GM19468 (cell line): ENCODE results near the gene SLC17A2.

ENCODE experiments used
- ATAC-seq: cut with Tn5 transposase; IDR thresholded peaks from one replicate; pipeline ENCODE4 v1.9.1; 2021; ENCODE audit warnings: mild to moderate bottlenecking, moderate library complexity, moderate number of reproducible peaks; ENCODE audit not compliant: unreplicated experiment; ENCODE audit errors: extremely low read depth

SLC17A2 gene

DNA sequence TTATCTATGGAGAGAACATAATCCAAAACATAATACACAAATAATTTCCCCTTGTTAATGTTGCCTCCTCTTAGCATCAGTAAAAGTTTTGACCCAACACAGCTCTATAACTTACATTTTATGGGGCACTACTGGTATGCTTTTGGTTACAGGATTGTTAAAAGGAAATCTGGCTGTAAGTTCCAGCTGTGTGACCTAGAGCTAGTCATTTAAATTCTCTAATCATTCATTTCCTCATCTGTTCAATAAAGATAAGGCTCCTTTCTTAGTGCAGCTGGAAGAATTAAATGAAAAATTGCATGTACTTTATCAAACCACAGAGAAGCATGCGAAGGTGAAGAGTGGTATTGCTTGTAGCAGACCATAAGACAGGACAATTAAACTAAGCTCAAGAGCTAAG, 4.6 kb downstream of the SLC17A2 start:
- ATAC-seq: no peak

DNA sequence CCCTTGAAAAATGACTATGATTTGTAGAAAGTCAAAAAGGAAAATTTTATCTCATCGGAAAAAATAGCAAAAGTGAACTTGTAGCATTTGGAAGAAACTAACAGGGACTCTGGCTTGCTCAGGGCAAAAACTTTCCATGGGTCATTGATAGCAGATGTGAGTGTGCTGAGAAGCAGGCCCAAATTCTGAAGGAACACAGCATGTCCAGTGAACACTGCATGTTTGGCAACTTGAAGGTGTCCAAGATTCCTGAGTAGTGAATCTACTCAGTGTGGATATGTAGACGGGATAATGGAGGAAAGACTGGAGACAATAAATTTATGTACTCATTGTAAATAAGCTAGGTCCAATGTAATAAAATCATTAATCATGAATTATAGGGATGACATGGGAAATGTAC, 8.2 kb downstream of the SLC17A2 start:
- no peak for ATAC-seq

DNA sequence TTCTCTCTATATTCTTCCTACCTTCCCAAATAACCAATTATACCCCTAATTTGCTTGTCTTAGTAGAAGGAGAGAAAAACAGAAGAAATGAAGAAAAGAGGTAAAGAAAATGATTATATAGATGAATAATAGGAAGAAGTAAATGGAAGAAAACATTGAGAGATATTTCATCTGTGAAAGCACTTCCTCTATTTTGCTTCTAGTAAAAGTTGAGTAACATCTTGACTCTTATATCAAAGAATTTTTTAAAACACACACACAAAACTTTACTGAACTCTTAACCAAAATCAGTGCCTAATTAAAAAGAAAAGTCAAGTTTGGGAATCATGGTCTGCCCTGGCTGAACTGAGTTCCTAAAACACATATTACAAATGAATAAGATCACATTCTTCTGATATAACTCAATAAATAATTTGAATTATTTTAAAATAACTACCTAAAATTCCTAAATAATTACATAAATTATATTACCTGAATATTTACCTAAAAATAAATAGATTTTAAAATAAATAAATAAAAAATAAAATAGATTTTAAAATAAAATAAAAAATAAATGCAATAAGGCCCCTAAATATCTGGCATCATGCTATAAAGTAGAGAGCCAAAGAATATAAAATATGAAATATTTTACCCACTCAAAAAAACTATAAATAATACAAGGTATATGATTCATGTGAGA, 8.8 kb downstream of the SLC17A2 start:
- ATAC-seq: no peak

DNA sequence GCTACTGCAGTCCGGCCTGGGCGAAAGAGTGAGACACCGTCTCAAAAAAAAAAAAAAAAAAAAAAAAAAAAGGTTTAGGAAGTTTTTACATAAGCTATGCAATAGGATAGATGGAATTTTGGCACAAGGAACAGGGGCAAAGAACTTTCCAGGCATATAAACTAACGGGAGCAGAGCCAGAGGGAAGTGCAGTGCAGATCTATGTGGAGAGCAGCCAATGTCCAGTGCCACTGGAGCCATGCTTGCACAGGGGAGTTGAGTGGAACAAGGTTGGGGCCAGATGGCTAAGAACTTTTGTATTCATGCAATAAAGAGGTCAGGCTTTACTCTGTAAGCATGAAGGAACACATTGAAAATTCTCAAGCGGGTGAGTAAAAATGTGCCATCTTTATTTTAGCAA, 10.8 kb downstream of the SLC17A2 start:
- no peak for ATAC-seq

DNA sequence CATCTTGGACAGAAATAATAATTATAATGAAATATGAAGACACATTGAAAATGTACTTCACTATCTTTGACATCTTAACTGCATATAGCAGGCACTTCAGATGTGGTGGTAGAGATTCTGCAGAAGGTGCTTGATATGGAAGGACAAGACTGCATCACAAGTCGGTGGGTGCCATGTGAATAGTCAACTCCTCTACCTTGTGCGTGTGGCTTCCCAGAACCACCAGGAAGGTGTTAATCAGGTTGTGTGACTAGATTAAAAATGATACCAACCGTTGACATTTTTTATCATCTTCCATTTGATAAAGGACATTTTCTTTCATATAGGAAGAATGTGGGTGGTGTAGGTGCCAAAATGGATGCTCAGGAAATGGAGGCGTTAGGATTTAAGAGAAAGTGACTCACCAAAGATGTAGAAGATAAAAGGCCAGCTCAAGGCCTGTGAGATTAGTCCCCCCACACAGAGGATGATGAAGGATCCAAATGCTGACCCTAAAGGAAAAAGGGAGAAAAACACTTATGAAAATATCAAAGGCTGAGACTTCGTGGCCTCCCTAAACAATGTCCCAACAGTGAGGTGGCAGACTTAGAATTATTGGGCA, 12.3 kb downstream of the SLC17A2 start:
- ATAC-seq: no peak

DNA sequence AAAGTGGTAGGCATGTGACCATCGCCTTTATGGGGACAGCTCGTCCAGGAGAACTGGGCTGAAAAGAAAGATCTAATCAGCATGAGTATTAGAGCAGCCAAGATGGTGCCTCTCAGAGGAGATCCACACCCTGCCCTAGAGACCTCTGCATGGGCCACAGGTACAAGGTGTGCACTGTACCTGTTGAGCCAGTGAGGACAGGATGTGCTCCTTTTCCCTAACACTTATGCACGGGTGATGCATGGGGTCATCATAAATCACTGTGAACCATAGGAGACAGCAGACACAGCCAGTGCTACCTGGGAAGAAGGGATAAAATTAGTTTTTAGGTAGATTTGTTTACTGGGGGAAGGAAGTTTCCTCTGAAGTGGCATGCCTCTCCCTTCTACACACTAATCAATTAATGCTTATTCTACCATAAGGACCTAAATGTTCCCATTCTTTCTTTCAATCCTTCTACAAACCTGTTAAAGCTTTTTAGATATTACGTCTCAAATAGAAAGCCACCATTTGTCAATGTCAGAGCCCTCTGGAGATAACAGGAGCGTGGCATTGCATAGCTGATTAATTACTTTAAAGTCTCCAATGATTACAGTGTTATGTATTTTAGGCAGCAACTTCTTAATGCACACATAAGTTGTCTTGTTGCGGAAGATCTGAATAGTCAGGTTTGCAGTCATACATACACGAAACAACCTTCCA, 13.6 kb downstream of the SLC17A2 start:
- no peak for ATAC-seq

DNA sequence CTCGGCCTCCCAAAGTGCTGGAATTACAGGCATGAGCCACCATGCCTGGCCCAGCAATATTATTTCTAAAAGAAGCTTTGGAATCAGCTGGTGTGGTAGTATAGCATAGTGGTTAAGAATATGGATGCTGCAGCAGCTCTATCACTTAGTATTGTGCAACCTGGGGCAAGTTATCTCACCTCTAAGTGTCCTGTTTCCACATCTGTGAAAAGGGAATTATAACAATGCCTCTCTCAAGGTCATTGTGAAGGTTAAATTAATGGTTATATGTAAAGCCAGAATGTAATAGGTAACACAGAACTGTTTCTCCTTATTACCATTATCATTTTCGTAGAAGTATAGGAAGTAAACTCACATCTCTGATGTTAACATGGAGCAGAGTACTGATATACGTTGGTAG, 14.2 kb downstream of the SLC17A2 start:
- ATAC-seq: no peak

DNA sequence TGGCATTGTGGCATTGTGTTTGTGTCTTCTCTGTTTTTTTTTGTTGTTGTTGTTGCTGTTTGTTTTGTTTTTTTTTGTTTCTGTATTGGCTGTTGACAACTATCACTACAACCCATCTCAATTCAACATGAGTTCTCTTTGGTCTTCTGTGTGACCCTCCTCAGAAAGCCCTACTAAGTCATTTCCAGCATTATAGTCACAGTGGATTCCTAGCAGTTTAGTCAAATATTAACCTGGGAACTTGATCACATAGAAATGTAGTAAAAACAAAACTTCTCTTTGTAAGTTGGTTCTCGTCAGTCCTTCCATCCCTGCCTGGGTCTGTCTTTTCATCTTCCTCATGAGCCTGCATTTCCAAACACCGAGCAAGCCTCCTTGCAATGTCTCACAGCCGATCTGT, 16.8 kb downstream of the SLC17A2 start:
- ATAC-seq: no peak

DNA sequence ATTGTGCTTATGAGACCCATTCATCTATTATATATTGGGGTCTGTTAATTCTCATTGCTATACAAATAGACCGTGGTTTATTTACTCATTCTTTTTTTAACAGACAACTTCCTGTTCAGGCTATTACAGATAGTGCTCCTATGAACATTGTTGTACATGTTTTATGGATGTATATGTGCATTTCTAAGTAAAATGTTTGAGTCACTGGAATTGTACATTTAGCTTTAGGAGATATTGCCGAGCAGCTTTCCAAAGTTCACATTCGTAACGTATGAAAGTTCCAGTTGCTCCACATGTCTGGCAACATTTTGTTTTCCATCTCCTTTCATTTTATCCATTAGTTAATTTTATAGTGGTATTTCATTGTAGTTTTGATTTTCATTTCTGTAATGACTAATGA, 19.1 kb downstream of the SLC17A2 start:
- ATAC-seq: no peak

DNA sequence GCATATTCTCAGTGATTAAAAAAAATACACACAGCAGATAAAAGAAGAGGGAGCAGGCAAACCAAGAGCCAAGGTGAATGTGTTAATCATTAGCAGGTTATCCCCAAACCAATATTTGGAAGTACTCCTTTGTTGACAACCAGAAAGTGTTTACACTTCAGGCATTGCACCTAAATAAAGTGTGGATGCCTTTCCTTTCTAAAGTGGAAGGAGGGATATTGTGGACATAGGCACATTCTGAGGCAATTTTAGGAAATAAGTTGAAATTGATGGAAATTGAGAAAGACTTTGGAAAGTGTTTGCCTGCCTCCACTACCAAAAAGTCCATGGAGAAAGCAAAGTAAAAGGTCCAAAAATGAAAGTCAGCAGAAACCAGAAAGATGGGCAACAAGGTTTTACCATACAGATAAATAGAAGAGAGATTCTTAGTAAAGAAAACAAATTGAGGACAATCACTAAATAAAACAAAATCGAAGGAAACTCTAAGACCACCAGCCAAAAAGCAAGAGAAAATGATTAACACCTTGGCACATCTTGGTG, 22.9 kb downstream of the SLC17A2 start:
- no peak for ATAC-seq

DNA sequence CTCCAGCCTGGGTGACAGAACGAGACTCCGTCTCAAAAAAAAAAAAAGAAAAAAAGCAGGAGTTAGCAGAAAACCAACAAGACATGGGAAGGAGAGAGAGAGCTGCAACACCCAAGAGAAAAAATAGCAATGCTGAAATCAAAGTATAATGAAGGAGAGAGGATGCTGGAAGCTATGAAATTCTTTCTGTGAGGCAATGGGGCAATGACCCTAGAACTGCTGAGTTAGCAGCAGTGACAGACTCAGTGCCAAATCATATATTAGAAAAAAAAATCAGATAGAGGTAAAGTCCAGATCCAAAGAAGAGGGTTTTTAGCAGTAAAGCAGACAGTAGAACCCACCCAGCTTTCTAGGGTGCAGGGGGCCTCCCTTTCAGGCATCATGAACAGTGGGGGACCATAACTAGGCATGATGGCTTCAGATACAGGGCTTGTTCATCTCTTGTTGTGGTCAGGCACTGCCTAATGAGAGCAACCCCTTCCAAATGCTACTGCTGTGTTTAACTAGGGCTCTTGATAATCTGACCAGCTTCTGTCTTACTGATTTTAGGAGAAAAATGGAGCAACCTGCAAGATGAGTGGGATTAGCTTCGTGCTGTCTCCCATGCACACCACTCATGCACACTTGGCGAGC, 26.9 kb downstream of the SLC17A2 start:
- ATAC-seq: no peak

DNA sequence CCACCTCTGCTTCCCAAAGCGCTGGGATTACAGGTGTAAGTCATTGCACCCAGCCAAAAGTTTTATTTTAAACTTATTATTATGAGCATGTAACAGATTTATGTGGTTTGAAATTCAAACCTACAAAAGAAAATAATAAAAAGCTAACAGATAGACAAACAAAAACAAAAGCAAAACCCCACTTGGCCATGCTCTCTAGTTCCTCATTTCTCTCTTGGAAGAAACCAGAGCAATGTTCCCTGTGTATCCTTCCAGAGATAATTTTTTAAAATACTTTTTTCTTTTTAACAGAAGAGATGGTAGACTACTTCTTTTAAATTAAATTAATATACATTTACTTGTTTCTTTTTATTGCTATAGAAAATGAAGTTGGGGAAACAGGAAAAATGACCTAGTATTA, 28.4 kb downstream of the SLC17A2 start:
- no peak for ATAC-seq

DNA sequence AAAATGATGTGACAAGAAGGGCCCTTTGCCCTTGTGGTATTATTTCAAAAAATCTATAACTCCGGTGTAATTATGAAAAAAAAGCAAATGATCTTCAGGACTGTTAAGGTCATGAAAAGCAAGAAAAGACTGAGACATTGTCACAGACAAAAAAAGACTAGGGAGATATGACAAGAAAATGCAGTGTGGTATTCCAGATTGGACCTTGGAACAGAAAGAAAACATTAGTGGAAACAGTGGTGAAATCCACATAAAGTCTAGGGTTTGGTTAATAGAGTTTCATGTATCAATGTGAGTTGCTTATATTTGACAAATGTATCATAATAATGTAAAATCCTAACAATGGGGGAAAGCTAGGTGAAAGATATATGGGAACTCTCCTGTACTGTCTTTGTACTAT, 29.6 kb downstream of the SLC17A2 start:
- ATAC-seq: no peak

DNA sequence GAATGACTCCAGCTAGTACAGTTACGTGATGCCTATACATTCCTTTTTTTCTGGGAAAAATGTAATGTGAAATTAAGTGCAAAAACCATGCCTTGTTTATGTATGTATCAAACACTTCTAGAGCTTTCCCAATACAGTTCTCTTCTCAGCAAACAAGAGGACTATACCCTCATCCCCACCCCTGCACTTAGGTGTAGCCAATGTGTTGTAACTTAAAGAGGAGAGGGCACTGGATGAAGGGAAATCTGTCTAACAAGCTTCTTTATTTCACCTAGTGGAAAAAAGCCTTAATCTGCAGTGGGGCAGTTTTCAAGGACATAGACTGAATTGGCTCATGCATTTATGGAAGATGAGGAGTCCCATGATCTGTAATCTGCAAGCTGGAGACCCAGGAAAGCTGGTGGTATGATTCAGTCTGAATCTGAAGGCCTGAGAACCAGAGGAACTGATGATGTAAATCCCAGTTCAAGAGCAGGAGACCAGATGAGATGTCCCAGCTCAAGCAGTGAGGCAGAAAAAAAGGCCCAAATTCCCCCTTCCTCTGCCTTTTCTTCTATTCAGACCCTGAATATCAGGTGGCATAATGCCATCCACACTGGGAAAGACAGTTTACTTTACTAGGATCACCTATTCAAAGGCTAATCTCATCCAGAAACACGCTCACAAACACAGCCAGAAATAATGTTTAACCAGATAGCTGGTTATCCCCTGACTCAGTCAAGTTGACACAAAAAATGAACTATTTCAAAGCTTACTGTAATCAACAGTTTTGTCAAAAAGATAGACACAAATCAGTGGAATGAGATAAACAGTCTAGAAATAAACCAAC, 30.7 kb downstream of the SLC17A2 start:
- no peak for ATAC-seq

DNA sequence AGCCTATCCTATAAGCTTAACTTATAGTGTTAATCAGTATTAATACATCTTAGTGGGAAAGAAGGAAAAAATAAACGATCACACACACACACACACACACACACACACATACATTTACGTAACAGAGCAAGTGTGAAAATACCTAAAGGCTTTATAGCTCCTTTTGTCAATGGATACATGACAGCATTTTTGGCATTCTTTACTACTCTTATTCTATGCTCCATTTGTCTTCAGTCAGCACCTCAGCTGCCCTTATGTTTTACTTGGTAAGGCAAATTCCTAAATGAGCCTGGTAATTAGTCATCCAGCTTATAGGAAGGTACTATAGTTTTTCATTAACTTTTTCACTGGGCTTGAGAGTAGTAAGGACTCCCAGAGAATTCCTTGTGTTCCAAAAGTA, 31.4 kb downstream of the SLC17A2 start:
- ATAC-seq: no peak

DNA sequence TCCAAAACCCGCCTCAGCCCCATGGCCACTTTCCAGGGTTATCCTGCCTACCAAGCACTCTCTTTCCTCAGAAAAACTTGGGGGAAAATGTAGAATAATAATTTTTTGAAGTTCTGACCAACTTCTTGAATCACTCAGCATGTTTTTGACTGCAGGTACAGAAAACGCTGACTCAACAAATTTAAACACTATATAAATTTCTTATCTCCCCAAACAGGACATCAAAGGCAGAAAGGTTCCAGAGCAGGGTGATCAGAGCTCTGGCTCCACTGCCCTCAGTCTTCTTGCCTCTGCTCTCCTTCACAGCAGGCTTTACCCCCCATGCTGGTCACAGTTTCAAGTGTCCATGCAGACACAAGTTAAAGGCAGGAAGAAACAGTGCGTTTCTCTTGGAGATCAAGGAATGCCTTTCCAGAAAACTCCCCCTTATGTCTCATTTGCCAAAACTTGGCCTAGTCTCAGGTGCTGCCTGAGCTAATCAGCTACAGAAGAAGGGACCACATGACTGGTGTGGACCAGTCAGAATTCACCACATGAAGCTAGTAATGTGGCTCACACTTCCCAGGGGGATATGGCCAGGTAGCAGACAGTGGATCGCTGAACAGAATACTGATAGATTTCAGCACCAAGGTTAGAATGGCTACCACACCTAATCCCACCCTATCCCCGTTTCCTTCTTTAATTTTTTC, 32.1 kb downstream of the SLC17A2 start:
- ATAC-seq: no peak

DNA sequence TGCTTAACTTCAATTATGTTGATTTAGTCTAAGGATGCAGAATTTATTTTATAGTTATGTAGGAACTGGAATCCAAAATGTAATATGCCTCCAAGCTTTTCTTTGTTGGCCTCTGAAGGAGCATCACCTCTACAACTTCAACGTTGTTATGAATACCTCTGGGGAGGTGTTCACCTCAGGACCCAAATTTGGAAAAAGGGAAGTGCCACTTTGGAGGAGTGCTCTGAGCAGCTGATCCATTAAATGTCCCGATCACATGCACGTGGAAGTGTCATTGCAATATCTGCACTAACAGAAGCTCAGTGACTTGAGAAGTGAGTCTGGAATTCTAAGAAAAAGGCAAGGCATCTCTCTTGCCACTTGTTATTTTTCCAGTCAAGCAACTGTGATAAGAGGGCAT, 34.2 kb downstream of the SLC17A2 start:
- no peak for ATAC-seq

DNA sequence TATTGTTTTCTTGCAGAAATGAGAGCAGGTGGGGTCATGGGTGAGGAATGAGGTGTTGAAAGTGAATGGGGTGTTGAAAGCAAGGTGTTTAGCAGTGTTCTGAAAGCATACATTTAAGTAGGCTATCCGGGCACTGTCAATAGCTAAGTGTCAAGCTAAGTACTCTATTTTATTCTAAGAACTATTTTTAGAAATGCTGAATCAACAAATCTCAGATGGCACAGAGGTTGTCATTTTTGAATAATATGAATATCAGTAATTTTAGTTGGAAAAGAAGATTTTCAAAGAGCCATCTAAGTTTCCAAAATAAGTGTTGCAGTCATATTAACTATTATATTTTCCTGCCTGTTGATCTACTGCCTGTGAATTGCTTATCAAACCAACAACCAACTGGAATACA, 34.7 kb downstream of the SLC17A2 start:
- ATAC-seq: no peak

DNA sequence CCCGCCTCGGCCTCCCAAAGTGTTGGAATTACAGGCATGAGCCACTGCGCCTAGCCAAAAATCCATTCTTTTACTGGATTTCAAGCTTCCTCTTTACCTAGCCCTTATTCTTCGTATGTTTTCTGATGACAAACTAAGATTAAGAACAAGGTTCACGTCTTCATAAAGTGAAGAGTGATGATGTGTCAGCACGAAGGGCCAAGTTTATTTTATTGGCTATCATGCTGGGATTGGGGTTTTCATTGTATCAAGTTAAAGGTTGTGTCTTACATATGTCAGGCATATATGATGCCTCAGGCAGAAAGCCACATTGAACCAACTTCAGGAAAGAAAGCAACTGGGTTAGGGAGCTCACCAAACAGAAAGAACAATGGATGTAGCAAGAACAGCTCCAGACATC, 36.7 kb downstream of the SLC17A2 start:
- ATAC-seq: no peak

DNA sequence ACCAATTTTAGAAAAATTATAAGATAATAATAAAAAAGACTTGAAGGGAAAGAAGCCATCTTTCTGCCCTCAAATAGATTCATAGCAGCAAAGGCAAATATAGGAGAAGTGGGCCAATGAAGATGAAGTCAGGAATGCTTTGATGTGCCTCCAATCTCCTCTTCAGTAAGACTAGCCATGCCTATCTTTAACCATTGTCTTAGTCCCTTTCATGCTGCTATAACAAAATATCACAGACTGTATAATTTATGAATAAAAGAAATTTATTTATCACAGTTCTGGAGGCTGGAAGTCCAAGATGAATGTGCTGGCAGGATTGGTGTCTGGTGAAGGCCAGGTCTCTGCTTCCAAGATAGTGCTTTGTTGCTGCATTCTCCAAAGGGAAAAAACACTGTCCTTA, 37.6 kb downstream of the SLC17A2 start:
- ATAC-seq: no peak
